OCI-LY1 (cell line): ENCODE results near the gene MARCHF10.

Experiments used
- H2AFZ ChIP-seq: fragments of 200-600 bp; sonication (generic), shearing (Covaris generic); 2 replicates; pipeline ENCODE4 v1.6.0; 2014; ENCODE audit warnings: antibody characterized with exemption, mild to moderate bottlenecking, low read length
- H3F3A ChIP-seq: fragments of 200-600 bp; sonication (generic), shearing (Covaris generic); 2 replicates; pipeline ENCODE4 v1.6.0; 2014; ENCODE audit warnings: mild to moderate bottlenecking, antibody characterized with exemption, low read length, moderate library complexity; ENCODE audit not compliant: insufficient read depth
- H3K27ac ChIP-seq: fragments of 200-600 bp; sonication (generic); 2 replicates; pipeline ENCODE4 v1.5.1; 2014; ENCODE audit warnings: low read length, mixed run types, mild to moderate bottlenecking, low read depth; ENCODE audit not compliant: poor library complexity, severe bottlenecking
- H3K27me3 ChIP-seq: fragments of 200-600 bp; sonication (generic); 2 replicates; pipeline ENCODE4 v1.6.0; 2014; ENCODE audit warnings: antibody characterized with exemption, mild to moderate bottlenecking, low read length, moderate library complexity; ENCODE audit not compliant: insufficient read depth
- H3K36me3 ChIP-seq: fragments of 200-600 bp; sonication (generic); 2 replicates; pipeline ENCODE4 v1.6.1; 2014; ENCODE audit warnings: mild to moderate bottlenecking, antibody characterized with exemption, low read length, moderate library complexity, mixed read lengths; ENCODE audit not compliant: insufficient read depth
- H3K4me1 ChIP-seq: fragments of 200-600 bp; sonication (generic); 2 replicates; pipeline ENCODE4 v1.5.1; 2014; ENCODE audit warnings: mild to moderate bottlenecking, low read length, moderate library complexity; ENCODE audit not compliant: insufficient read depth, severe bottlenecking
- H3K4me2 ChIP-seq: fragments of 200-600 bp; sonication (generic), shearing (Covaris generic); 2 replicates; pipeline ENCODE4 v1.6.1; 2014; ENCODE audit warnings: low read length
- H3K4me3 ChIP-seq: fragments of 200-600 bp; sonication (generic); 2 replicates; pipeline ENCODE4 v1.5.1; 2014; ENCODE audit warnings: low read length, low read depth, mild to moderate bottlenecking, mixed read lengths; ENCODE audit not compliant: poor library complexity, severe bottlenecking
- H3K79me2 ChIP-seq: fragments of 200-600 bp; shearing (Covaris generic); 2 replicates; pipeline ENCODE4 v1.6.1; 2016; ENCODE audit warnings: mixed run types, low read length, mixed read lengths; ENCODE audit not compliant: insufficient read depth
- H3K9ac ChIP-seq: fragments of 200-600 bp; sonication (generic), shearing (Covaris generic); 2 replicates; pipeline ENCODE4 v1.6.1; 2014; ENCODE audit warnings: mild to moderate bottlenecking, low read length, mixed read lengths
- H3K9me2 ChIP-seq: fragments of 200-600 bp; sonication (generic), shearing (Covaris generic); 2 replicates; pipeline ENCODE4 v1.6.1; 2014; ENCODE audit warnings: low read depth, mild to moderate bottlenecking, low read length, mixed read lengths
- H3K9me3 ChIP-seq: fragments of 200-600 bp; shearing (Covaris generic); 2 replicates; pipeline ENCODE4 v1.6.1; 2014; ENCODE audit warnings: low read length, mixed read lengths
- H4K20me1 ChIP-seq: fragments of 200-600 bp; sonication (generic), shearing (Covaris generic); 2 replicates; pipeline ENCODE4 v1.6.0; 2016; ENCODE audit warnings: mild to moderate bottlenecking, low read length; ENCODE audit not compliant: insufficient read depth
- EZH2 ChIP-seq: fragments of 200-600 bp; sonication (generic), shearing (Covaris generic); IDR thresholded peaks from 2 replicates; pipeline ENCODE4 v1.8.0; 2017; ENCODE audit warnings: borderline replicate concordance, mixed run types, mild to moderate bottlenecking, antibody characterized with exemption, low read length, moderate library complexity, mixed read lengths
- TF ChIP-seq, protein P1 (sequence below): fragments of 200-600 bp; sonication (generic), shearing (Covaris generic); IDR thresholded peaks from 2 replicates; pipeline ENCODE4 v1.5.1; 2017; ENCODE audit warnings: mild to moderate bottlenecking, antibody characterized with exemption, low read length, moderate library complexity, mixed read lengths

Gene MARCHF10

DNA sequence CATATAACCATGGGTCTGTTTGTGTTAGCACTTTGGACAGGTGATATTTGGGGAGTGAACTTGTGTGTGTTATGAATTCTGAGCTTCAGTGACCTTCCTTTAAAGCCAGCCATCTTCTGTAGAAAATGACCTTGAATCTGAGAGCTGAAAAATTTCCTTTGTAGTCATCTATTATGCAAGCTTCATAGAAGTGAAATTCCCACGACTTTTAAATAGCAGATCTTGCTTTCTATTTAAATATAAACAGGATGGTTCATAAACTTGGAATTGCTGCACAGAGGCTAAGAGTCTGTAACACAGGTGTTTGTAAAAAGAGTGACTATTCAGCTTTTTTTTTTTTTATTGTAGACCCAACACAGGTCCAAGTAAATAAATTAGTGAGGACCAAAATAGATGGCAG is 85.5 kb downstream of the MARCHF10 start:
- Histone ChIP-seq H3K9me3 (no peaks in the 10 kb centered on the region), H3F3A (no peaks in the 10 kb centered on the region), H3K4me3 (no peak overlapping the region), H3K4me2 (no peak overlapping the region), H3K9me2 (no peaks in the 10 kb centered on the region), H2AFZ (no peak overlapping the region), H4K20me1 (no peaks in the 10 kb centered on the region), H3K9ac (no peak overlapping the region), H3K27ac (no peak overlapping the region), H3K4me1 (peaks cover 6% of the 10 kb centered on the region), H3K27me3 (0 out of 2 replicates have a peak, but pooled peaks cover 4% of the 10 kb centered on the region), H3K79me2 (no peaks in the 10 kb centered on the region), H3K36me3 (no peaks in the 10 kb centered on the region)
- TF ChIP-seq, protein P1, sequence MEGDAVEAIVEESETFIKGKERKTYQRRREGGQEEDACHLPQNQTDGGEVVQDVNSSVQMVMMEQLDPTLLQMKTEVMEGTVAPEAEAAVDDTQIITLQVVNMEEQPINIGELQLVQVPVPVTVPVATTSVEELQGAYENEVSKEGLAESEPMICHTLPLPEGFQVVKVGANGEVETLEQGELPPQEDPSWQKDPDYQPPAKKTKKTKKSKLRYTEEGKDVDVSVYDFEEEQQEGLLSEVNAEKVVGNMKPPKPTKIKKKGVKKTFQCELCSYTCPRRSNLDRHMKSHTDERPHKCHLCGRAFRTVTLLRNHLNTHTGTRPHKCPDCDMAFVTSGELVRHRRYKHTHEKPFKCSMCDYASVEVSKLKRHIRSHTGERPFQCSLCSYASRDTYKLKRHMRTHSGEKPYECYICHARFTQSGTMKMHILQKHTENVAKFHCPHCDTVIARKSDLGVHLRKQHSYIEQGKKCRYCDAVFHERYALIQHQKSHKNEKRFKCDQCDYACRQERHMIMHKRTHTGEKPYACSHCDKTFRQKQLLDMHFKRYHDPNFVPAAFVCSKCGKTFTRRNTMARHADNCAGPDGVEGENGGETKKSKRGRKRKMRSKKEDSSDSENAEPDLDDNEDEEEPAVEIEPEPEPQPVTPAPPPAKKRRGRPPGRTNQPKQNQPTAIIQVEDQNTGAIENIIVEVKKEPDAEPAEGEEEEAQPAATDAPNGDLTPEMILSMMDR, result no peak
- TF ChIP-seq EZH2, result no peak

DNA sequence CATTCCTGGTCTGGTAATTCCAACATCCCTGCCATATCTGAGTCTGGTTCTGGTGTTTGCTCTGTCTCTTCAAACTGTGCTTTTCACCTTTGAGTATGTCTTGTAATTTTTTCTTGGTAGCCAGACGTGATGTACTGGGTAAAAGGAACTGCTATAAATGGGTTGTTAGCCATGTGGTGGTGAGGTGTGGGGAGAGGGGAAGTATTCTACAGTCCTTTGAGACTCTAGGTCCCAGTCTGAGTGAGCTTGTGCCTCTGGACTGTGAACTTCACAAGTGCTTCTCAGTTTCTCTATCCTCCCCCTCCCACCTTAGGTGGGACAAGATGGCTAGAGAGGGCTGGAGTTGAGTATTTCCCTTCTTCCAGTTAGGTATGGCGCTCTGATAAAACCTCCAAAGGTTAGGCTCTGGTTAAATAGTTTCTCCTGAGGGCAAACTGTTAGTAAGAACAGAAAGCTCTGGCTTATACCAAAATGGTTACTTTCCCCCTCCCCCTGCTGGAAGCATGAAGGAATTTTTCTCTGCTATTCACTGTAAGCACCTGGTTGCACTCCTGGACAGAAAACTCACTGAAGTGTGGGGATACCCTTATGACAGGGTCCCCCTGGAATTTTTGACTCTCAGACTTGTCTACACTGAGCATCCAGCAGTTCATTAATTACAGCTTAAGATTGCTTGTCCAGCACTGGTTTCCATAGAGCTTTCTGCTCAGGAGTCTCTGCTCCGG is 87.8 kb downstream of the MARCHF10 start:
- H3F3A ChIP-seq, result no peaks in the 10 kb centered on the region
- H3K9ac ChIP-seq, result no peak overlapping the region
- H3K27me3 ChIP-seq, result 0 out of 2 replicates have a peak, but pooled peaks cover 4% of the 10 kb centered on the region
- H2AFZ ChIP-seq, result no peak overlapping the region
- no peaks in the 10 kb centered on the region for H3K79me2 ChIP-seq
- no peak overlapping the region for H3K4me2 ChIP-seq
- H3K9me2 ChIP-seq, result no peaks in the 10 kb centered on the region
- no peaks in the 10 kb centered on the region for H4K20me1 ChIP-seq
- TF ChIP-seq, protein P1, result no peak
- TF ChIP-seq EZH2, result no peak
- H3K36me3 ChIP-seq, result no peaks in the 10 kb centered on the region
- H3K9me3 ChIP-seq, result no peaks in the 10 kb centered on the region
- H3K4me3 ChIP-seq, result no peak overlapping the region
- no peak overlapping the region for H3K27ac ChIP-seq
- H3K4me1 ChIP-seq, result peaks cover 6% of the 10 kb centered on the region

DNA sequence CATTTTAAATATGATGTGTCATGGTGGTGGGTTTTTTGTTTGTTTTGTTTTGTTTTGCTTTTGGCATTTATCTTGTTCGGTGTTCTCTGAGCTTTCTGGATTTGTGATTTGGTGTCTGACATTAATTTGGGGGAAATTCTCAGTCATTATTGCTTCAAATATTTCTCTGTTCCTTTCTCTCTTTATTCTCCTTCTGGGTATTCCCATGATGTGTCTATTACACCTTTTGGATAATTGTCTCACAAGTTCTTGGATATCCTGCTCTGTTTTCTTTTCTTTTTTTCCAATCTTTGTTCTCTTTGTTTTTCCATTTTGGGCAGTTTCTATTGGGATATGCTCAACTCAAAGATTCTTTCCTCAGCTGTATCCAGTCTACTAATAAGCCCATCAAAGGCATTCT is 88.5 kb downstream of the MARCHF10 start:
- H2AFZ ChIP-seq, result no peak overlapping the region
- H3K79me2 ChIP-seq, result no peaks in the 10 kb centered on the region

More for the DNA sequence above, 88.5 kb downstream of the MARCHF10 start:
- H3K9ac ChIP-seq, result no peak overlapping the region
- TF ChIP-seq, protein P1, result no peak
- TF ChIP-seq EZH2, result no peak
- no peaks in the 10 kb centered on the region for H4K20me1 ChIP-seq
- H3K4me3 ChIP-seq, result no peak overlapping the region
- peaks cover 1% of the 10 kb centered on the region for H3K4me1 ChIP-seq
- H3F3A ChIP-seq, result no peaks in the 10 kb centered on the region
- no peak overlapping the region for H3K4me2 ChIP-seq
- H3K9me3 ChIP-seq, result no peaks in the 10 kb centered on the region
- H3K27ac ChIP-seq, result no peak overlapping the region
- H3K36me3 ChIP-seq, result no peaks in the 10 kb centered on the region
- H3K27me3 ChIP-seq, result 0 out of 2 replicates have a peak, but pooled peaks cover 4% of the 10 kb centered on the region
- no peaks in the 10 kb centered on the region for H3K9me2 ChIP-seq
